Measurements from ENCODE around the gene CDCA5. TPM values are rescaled to one million over a fixed set of nuclear protein-coding genes. Genes with fewer than 3 reads are reported as not detected.
A peak's percentile ranks its signal among the peaks of the same experiment; 100 is the strongest.

Gene CDCA5
- total RNA-seq, 1 experiment from 2014 or later, result 119 TPM

- intact Hi-C loops (cut with micrococcal nuclease; ENCODE audit: unreplicated experiment), result loop anchor here (5.0 to 10.0 kb wide), 3 partner anchors 87 to 330 kb away; partner anchors contain the start of gene SNX15
- H3K27ac ChIP-seq (ENCODE audit: low read depth, low read length, poor library complexity, severe bottlenecking), result no peak overlapping the region
- no peak for DNase-seq (ENCODE audit: low spot score)
- TF ChIP-seq EZH2 (IDR thresholded peaks at IDR 0.05; ENCODE audit: borderline replicate concordance, low read depth, low read length, poor library complexity, severe bottlenecking) (no peak), CTCF (conservative IDR thresholded peaks at IDR 0.05; ENCODE audit: low read depth, low read length) (no peak)
- H3K4me1 ChIP-seq (ENCODE audit: insufficient read depth, low read length, poor library complexity, severe bottlenecking), result peaks cover 27% of the 10 kb centered on the region
- BruUV-seq (replicated peaks), result no TSS peak
- no peaks in the 10 kb centered on the region for H3K9me3 ChIP-seq (ENCODE audit: low read depth, low read length, poor library complexity, severe bottlenecking)
- peaks cover 23% of the 10 kb centered on the region for H3K36me3 ChIP-seq (ENCODE audit: insufficient read depth, low read length, poor library complexity, severe bottlenecking)
- no peak overlapping the region for H3K4me3 ChIP-seq (ENCODE audit: low read depth, low read length, poor library complexity, severe bottlenecking)
- no peaks in the 10 kb centered on the region for H3K27me3 ChIP-seq (replicated peaks; ENCODE audit: insufficient read depth, low read depth, low read length, poor library complexity)
- CTCF ChIA-PET, result no interaction called here
- POLR2A ChIA-PET (ENCODE audit: low non-redundant PET), result no interaction called here
Observed at GRCh38 chr11:65114538-65115171, 30.8 kb upstream of the CDCA5 start.

- TF ChIP-seq EZH2 (IDR thresholded peaks at IDR 0.05; ENCODE audit: borderline replicate concordance, low read depth, low read length, poor library complexity, severe bottlenecking) (no peak), CTCF (conservative IDR thresholded peaks at IDR 0.05; ENCODE audit: low read depth, low read length) (no peak)
- Histone ChIP-seq H3K4me3 (ENCODE audit: low read depth, low read length, poor library complexity, severe bottlenecking) (no peak overlapping the region), H3K9me3 (ENCODE audit: low read depth, low read length, poor library complexity, severe bottlenecking) (no peaks in the 10 kb centered on the region), H3K36me3 (ENCODE audit: insufficient read depth, low read length, poor library complexity, severe bottlenecking) (peaks cover 16% of the 10 kb centered on the region), H3K4me1 (ENCODE audit: insufficient read depth, low read length, poor library complexity, severe bottlenecking) (peaks cover 27% of the 10 kb centered on the region), H3K27ac (ENCODE audit: low read depth, low read length, poor library complexity, severe bottlenecking) (no peak overlapping the region), H3K27me3 (replicated peaks; ENCODE audit: insufficient read depth, low read depth, low read length, poor library complexity) (no peaks in the 10 kb centered on the region)
- intact Hi-C loops (cut with micrococcal nuclease; ENCODE audit: unreplicated experiment), result loop anchor here (10.0 kb wide), 1 partner anchor 329 kb away; no protein-coding TSS in a partner anchor
- TSS peak; percentile 33 for BruUV-seq (replicated peaks)
- no peak for DNase-seq (ENCODE audit: low spot score)
- ChIA-PET CTCF (interaction anchor here (0.7 kb wide), 1 partner anchor 28 kb away, joined by 3 read pairs; no protein-coding TSS in a partner anchor), POLR2A (ENCODE audit: low non-redundant PET) (no interaction called here)
Observed at GRCh38 chr11:65113839-65114238, 30.0 kb upstream of the CDCA5 start.

GRCh38 chr11:65113361-65113756 lies 29.5 kb upstream of the CDCA5 start:
- Histone ChIP-seq H3K9me3 (ENCODE audit: low read depth, low read length, poor library complexity, severe bottlenecking) (no peaks in the 10 kb centered on the region), H3K27ac (ENCODE audit: low read depth, low read length, poor library complexity, severe bottlenecking) (peak overlapping the region; percentile 75), H3K36me3 (ENCODE audit: insufficient read depth, low read length, poor library complexity, severe bottlenecking) (peaks cover 11% of the 10 kb centered on the region), H3K4me1 (ENCODE audit: insufficient read depth, low read length, poor library complexity, severe bottlenecking) (peaks cover 27% of the 10 kb centered on the region), H3K4me3 (ENCODE audit: low read depth, low read length, poor library complexity, severe bottlenecking) (peak overlapping the region; percentile 80), H3K27me3 (replicated peaks; ENCODE audit: insufficient read depth, low read depth, low read length, poor library complexity) (no peaks in the 10 kb centered on the region)
- no TSS peak for BruUV-seq (replicated peaks)
- TF ChIP-seq CTCF (conservative IDR thresholded peaks at IDR 0.05; ENCODE audit: low read depth, low read length) (no peak), EZH2 (IDR thresholded peaks at IDR 0.05; ENCODE audit: borderline replicate concordance, low read depth, low read length, poor library complexity, severe bottlenecking) (no peak)
- ChIA-PET POLR2A (ENCODE audit: low non-redundant PET) (no interaction called here), CTCF (interaction anchor here (0.6 to 1.9 kb wide), 7 partner anchors 9 to 202 kb away, joined by 3 to 8 read pairs (median 3); partner anchors contain the start of genes CAPN1, FAU and MRPL49)
- DNase-seq (ENCODE audit: low spot score), result no peak
- intact Hi-C loops (cut with micrococcal nuclease; ENCODE audit: unreplicated experiment), result loop anchor here (10.0 kb wide), 1 partner anchor 329 kb away; no protein-coding TSS in a partner anchor
